ENCODE results near the gene KCNC4.

The KCNC4 gene

DNA sequence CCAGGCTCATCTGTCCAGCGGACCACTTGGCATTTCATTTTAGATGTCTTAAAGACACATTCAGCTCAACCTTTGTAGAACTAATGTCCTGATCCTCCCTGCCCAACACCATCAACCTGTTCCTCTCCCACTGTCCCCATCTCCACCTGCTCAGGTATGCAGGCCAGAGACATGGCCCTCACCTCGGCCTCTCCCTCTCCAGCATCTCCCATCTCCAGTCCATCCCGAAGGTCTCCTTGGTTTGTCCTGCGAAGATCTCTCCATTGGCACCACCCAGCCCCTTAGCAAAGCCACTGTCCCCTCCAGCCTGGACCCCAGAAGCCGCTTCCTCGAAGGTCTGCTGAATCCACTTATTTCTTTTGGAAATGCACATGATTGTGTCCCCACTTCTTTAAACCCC lies 20.9 kb upstream of the KCNC4 start:
- no peak for DNase-seq

DNA sequence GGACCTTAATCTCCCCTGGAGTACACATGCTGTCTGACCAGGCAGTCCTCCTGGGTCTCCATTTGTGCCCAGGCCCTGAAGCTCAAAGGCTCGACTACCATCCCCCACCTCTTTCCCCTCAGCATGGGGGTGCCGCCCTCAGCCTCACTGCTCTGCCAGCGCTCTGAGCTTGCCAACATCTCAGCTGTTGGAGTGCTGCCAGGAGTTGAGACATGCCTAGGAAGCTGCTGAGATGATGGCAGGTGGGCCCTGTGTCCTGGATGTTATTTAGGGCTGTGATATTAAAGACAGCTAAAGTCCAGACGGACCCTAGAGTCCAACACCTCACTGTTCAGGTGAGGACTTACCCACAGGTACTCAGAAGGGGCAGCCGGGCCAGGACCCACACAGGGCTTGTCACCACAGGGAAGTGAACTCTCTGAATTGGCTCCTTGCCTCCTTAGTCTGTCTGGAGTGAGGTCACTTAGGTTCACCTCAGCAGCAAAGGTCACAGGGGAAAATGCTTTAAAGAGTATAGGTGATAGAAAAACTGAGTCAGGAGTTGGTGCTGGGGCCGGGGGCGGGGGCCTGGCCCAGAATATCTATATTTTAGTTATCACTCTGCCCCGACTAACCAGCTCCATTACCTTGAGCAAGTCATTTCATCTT lies 19.7 kb upstream of the KCNC4 start:
- DNase-seq: no peak

DNA sequence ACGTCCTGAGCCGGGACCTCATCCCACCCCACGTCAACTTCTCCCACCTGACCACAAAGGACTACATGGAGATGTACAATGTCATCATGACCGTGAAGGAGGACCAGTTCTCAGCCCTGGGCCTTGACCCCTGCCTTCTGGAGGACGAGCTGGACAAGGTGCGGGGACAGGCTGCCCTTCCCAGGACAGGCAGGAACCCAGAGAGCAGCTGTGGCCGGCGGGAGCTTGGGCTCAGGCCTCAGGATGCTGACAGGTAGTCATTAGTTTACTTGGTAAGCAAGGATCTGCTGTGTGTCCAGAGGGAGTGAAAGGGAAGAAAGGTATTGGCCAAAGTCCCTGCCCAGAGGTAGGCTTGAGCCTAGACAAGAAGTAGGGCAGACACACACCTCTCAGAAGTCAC lies 17.6 kb upstream of the KCNC4 start:
- DNase-seq: no peak

DNA sequence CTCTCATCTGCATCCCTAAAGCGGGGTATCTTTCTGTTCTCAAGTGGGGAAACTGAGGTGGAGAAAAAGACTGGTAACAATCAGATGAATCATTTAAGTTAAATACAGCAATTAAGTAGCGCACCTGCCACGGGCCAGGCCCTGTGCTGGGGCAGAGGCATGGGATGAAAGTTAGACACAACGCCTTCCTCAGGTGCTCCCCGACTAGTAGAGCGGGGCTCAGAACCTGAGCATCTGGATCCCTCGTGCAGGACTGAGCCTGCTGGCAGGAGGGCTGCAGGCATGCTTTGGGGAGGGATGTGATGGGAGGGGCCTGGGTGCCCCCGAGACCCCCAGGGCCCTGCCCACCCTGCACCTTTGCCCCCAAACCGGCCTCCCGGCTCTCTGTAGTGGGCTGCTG lies 14.9 kb upstream of the KCNC4 start:
- no peak for DNase-seq

DNA sequence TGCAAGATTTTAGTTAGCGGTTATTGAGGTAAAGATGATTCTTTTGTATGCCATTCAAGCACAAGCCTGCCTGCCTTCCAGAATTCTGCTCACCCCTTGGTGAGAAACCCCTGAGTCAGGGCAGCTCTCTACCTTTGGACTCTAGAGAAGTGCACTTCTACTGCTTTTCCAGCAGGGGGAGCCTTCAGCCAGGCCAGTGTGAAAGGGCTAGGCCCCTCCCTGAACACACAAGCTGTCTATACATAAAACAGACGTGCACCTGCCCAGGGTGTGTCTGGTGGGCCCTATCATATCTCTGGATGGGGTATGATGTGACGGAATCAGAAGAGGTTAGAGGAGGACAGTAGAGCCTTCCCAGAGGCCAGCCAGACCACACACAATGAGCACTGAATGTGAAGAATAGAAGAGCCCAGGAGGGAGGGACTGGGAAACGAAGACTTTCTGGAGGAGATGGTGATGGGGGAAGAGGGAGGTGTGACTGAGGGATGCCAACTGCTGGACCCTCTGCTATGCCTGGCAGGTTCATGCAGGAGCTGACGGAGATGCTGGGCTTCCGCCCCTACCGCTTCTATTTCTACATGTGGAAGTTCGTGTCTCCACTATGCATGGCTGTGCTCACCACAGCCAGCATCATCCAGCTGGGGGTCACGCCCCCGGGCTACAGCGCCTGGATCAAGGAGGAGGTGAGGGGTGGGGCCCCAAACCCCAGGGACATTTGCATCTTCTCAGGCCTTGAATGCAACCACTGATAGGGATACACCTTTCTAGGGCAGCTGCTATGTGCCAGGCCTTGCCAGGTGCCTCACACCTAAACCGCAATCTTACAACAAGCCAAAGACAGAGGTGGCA lies 13.0 kb upstream of the KCNC4 start:
- no peak for DNase-seq

DNA sequence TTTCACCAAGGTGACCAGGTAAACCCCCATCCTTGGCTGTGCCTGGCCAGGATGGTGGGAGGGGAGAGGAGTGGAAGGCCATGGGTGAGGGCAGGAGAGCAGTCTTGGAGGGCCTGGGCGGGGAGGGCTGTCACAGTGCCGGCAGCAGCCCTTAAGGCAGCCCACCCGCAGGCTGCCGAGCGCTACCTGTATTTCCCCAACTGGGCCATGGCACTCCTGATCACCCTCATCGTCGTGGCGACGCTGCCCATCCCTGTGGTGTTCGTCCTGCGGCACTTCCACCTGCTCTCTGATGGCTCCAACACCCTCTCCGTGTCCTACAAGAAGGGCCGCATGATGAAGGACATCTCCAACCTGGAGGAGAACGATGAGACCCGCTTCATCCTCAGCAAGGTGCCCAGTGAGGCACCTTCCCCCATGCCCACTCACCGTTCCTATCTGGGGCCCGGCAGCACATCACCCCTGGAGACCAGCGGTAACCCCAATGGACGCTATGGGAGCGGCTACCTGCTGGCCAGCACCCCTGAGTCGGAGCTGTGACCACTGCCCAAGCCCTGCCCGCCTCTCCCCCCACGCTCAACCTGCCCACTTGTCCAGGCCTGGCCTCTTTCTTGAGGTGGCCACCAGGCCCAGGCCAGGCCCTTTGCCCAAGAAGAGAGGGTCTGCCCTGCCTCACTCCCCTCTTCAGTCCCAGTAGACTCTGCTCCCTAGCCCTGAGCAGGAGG lies 12.0 kb upstream of the KCNC4 start:
- no peak for DNase-seq

DNA sequence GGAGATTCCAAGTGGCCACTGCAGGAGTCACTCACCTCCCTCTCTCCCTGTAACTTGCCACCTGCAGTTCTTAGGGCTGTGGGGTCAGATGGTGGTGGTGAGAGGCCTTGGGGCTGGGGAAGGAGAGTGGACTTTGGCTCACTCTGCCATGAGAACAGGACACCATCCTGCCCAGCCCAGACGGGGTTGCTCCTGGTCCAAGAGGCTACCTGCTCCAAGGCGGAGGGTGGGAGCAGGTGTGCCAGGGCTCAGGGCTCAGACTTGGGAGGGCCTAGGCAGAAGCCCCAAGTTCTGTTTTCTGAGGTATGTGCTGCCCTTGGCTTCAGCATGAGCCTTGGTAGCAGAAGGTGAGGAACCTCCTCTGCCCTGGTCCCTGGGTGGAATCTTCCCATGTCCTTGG lies 11.4 kb upstream of the KCNC4 start:
- DNase-seq: no peak

DNA sequence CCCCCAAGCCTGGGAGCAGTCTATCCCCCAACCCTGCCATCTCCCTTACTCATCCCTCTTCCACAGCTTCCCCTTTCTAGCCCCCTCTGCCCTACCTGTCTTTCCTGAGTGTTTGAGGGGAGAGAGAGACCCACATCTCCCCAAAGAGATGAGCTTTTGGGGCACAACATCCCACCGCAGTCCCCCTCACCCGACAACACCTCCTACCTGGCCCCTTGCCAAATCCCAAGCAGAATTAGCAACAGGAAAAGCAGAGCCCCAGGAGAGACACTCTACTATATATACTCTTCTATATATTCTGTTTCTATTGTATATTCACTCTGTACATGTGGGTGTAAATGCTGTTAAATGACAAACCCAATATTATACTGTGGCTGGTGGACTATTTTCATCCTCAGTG lies 9.9 kb upstream of the KCNC4 start:
- DNase-seq: no peak

DNA sequence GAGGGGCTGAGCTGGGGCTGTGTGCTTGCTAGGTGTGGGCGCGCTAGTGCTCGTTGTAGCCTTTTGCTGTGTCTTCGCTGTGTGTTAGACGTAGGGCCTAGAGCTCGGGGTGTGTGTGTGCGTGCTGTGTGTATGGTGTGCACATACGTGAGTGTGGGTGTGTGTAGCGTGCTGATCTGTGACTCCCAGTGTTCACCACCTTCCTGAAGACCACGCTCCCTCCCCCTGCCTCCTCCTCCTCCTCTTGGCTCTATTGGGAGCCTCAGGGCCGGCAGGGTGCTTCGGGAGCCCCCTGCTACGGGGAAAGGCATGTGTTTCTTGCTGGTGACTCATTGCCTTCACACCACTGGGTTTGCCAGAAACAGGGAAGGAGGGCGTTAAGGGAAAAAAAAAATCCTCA lies 9.4 kb upstream of the KCNC4 start:
- DNase-seq: no peak

DNA sequence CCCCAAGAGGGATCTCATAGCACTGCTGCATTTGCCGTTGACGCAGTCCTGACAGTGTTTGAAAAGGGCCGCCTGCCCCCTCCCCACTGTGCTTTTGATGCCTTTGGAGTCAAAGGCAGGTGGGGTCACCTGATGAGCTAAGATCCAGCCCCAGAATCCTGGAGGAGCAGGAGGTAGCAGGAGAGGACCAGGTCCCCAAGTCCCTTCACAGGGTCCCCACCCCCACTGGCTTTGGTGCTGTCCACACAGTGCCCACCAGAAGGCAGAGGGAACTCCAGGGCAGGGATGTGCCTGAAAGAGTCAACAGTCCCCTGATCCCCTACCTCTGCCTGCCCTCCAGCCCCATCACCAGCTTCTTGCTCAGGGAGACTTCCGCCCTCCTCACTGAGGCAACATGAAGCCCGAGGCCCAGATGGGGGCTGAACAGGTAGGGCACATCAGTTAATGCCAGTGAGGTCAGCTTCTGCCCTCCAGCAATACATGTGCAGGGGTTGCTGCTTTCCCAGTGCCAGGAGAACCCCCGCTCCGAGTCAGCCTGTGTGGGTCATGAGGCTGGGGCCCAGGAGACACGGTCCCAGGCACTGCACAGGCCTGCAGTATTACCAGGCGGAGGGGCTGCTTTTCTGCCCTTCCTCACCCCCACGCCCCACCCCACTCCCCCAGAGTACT lies 8.8 kb upstream of the KCNC4 start:
- DNase-seq: no peak

DNA sequence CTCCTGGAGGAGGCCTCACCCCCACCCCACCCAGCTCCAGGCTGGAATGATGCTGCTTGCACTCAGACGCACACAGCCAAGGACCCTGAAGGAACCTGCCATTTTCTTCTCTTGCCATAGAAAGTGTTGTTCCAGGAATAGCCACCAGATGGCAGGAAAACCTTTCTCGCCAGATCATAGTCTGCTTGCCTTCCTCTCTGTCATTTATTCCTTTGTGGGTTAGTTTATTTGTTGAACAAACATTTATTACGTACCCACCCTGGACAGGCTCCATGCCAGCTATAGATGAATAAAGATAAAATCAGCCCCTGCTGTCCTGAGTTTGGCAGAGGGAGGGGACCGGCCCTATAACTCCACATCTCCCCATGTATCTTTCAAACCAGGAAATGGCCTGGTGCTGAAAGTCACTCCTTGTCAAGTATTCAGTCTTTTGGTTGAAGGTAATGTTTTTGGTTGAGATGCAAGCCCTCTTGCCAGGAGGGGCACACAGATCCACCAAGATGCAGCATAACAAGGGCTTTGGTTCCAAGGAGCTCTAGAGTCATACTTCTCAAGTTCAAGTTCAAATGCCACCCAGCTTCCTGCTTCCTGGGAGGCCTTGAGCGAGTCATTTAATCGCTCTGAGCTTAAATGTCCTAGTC lies 7.0 kb upstream of the KCNC4 start:
- DNase-seq: no peak

DNA sequence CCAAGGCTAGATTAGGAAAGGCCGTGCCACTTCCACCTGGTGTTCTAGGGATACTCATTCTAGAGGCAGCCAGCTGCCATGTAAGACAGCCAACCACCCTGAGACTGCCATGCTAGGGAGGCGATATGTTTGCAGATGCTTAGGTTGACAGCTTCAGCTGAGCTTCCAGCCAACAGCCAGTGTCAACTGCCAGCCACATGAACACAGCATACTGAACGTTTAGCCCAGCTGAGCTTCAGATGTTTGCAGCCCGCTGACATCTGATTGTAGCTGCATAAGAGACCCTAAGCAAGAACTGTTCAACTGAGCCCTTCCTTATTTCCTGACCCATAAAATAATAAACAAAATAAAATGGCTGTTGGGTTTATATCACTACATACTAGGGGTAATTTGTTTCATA lies 5.0 kb upstream of the KCNC4 start:
- no peak for DNase-seq

DNA sequence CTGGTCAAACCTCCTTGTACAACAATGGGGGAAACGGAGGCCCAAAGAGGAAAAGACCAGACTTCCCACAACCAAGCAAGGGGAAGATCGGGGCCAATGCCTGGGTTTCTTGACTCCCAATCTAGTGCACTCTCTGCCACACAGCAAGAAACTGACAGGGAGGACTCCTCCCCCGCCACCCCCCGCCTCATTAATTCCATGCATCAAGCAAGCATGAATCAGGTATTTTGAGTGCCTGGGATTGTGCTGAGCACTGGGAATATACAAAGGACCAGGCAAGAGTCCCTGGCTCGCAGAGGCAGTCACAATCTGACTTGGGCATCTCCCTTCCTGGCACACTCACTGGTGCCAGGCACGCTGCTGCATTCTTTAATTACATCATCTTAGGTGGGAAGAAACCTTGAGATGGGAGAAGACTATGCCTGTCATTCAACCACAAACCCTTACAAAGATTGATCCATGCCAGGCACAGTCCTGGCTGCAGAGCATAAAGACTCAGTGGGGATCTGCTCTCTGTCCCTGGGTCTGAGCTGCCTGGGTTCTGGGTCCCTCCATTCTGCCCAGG lies 4.4 kb upstream of the KCNC4 start:
- DNase-seq: no peak

DNA sequence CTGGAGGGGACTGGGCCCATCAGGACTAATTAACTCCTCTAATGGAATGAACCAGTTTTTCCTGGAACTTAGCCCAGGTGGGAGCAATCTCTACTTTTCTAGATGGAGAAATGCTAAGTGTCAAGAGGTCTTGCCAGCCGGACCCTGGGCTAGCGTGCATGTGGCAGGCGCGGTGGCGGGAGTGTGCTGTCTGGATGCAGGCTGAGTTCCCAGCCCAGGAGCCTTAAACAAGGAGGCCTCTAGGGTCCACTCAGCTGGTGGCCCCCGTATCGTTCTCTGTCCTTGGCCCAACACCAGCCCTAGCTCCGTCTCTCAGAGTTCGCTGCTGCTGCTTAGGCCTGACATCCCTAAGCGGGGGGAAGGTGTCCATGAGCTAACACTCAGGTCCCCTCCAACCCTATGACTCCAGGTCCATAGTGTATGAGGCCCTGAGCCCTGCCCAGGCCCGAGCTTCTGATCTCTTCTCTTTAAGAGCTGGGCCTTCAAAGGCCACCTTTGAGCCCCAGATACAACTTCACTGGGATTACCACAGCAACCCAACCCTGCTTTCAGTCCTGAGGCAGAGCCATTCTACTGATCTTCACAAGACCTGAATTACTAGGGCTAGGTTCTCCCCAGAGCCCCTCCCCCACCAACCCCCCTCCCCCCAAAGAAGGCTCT lies 3.7 kb upstream of the KCNC4 start:
- no peak for DNase-seq

DNA sequence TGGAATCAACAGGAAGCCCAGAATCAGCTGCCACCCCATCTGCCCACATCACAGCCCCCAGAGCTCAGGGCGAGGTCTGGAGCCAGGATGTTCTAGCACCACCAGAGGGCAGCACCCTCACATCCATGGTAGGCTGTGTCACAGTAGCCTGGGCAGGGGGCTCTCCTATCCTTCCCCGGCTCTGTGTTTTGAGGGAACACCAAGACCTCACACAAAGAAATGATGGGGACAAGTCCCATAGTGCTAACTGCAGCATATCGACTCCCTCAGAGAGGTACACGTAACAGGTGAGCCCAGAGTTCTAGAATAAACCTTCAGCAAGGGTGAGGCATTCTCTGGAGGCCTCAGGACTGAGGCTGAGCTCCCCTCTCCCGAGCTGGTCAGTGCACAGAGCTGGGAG lies 2.3 kb upstream of the KCNC4 start:
- DNase-seq: no peak

DNA sequence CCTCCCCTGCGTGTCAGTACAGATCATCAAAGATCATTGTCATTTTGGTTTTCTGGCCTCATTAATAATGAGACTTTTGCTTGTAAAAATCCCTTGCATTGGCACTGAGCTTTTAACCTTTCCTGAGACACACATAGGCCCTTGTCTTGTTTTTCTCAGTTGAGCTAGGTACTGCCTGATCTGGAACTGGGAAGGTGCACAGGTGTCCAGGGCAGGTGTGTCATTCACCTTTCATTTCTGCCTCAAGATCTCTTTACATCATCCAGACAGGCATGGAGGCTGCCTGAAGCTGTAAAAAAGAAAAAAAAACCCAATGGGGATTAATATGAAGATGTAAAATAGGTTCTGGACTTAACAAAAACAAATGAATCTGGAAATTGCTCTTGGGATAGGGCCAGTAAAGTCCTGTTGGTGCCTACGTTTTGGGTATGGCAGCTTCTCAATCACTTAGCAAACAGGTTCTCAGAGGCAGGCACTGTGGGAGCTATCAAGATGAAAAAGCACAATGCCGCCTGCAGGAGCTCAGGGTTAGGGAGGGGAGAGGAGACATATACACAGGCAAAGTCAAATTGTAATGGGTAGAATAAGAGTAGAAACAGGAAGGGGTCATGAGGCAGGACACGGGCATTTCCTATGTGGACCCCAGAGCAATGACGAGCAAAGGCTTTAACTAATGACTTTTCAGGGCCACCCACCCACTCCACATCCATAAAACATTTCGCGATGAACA lies 1.0 kb upstream of the KCNC4 start:
- no peak for DNase-seq

DNA sequence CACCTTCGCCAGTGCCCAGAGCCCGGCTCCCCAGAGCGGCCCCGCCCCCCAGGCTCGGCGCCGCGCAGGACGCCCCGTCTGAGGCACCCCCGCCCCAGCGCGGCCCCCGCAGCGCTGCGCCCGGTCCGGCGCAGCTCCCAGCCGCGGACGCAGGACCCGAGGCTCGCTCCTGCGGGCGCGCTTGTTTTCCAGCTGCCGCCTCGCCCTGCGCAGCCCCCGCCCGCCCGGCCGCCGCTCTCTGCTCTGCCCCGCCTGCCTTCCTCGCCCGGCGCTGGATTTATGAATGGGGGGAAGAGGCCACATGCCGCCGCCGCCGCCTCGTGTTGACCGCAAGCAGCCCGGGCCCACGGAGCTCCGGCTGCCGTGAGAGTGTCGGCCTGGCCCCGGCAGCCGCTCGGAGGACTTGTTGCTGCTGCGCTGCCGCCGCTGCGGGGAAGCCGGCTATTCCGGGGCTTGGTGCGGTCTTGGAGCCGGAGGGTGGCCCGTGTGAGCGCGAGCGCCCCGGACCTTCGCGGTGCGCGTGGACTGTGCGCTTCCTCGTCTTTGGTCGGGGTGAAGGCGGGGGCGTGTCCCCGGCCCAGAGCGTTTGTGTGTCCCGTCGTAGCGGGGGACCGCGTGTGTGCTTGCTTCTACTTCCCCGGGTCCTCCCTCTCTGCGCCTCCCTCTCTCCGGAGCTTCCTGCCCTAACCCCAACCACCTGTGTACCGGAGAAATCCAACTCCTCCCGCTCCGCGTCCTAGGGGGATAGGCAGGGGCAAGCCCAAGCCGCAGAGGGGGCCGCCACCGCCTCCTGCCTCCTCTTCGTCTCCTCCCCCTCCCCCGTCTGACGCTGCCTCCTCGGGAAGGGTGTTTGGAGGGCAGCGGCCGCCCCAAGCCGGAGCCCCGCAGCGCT lies 736 bp downstream of the KCNC4 start:
- DNase-seq: no peak

DNA sequence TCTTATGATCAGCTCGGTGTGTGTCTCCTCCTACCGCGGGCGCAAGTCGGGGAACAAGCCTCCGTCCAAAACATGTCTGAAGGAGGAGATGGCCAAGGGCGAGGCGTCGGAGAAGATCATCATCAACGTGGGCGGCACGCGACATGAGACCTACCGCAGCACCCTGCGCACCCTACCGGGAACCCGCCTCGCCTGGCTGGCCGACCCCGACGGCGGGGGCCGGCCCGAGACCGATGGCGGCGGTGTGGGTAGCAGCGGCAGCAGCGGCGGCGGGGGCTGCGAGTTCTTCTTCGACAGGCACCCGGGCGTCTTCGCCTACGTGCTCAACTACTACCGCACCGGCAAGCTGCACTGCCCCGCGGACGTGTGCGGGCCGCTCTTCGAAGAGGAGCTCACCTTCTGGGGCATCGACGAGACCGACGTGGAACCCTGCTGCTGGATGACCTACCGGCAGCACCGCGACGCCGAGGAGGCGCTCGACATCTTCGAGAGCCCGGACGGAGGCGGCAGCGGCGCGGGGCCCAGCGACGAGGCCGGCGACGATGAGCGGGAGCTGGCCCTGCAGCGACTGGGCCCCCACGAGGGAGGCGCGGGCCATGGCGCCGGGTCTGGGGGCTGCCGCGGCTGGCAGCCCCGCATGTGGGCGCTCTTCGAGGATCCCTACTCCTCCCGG lies 1.5 kb downstream of the KCNC4 start:
- DNase-seq: no peak

Measured in NCI-H524 treated with DMSO at 0.1 percent for 48 hours (cell line).